SK-N-SH treated with all-trans-retinoic acid at 6 μM for 48 hours (cell line): ENCODE measurements around the gene FBLN2.

ENCODE experiments used
- ARNTL ChIP-seq: fragments of 450-650 bp; formaldehyde crosslinking; IDR thresholded peaks from 2 replicates; pipeline ENCODE4 v1.5.0; 2020; ENCODE audit warnings: low read depth, mild to moderate bottlenecking, moderate library complexity, borderline replicate concordance
- ISL1 ChIP-seq: fragments of 250-450 bp; sonication (Bioruptor Pico); IDR thresholded peaks from 2 replicates; pipeline ENCODE4 v2.1.2; 2022; ENCODE audit warnings: mild to moderate bottlenecking, moderate library complexity
- RARB ChIP-seq: fragments of 250-450 bp; sonication (Bioruptor Pico); IDR thresholded peaks from 2 replicates; pipeline ENCODE4 v1.8.0; 2021; ENCODE audit warnings: mild to moderate bottlenecking, moderate library complexity
- ZNF565 ChIP-seq: fragments of 450-650 bp; formaldehyde crosslinking; conservative IDR thresholded peaks from 2 replicates; pipeline ENCODE4 v1.5.0; 2020; ENCODE audit warnings: low read depth, mild to moderate bottlenecking, moderate library complexity
- TF ChIP-seq, protein P1 (sequence below): fragments of 250-450 bp; sonication (Bioruptor Pico); IDR thresholded peaks from 2 replicates; pipeline ENCODE4 v1.5.1; 2020; ENCODE audit warnings: low read depth, mild to moderate bottlenecking, moderate library complexity

DNA sequence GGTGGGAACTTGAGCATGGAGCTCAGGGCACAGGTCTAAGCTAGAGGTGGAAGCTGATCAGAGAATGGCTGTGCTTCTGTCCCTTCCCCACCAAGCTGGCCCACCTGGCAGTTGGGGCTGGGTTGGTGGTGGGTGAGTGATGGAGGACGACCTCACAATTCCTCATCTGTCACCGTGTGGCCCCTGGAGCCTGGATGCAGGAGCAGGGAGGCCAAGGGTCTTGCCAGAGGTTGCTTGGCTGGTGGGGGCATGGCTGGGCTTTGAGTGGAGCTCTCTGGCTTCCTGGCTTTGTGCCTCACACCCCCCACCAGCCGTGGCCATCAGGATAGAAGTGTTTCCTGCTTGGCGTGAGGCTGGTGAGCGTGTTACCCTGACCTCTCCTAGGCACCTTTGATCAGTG, 36.0 kb downstream of the FBLN2 start:
- TF ChIP-seq RARB (CRISPR knock-in tag), result no peak
- TF ChIP-seq ISL1 (CRISPR knock-in tag), result no peak
- no peak for TF ChIP-seq ZNF565
- TF ChIP-seq ARNTL (CRISPR knock-in tag), result no peak
- TF ChIP-seq, protein P1, sequence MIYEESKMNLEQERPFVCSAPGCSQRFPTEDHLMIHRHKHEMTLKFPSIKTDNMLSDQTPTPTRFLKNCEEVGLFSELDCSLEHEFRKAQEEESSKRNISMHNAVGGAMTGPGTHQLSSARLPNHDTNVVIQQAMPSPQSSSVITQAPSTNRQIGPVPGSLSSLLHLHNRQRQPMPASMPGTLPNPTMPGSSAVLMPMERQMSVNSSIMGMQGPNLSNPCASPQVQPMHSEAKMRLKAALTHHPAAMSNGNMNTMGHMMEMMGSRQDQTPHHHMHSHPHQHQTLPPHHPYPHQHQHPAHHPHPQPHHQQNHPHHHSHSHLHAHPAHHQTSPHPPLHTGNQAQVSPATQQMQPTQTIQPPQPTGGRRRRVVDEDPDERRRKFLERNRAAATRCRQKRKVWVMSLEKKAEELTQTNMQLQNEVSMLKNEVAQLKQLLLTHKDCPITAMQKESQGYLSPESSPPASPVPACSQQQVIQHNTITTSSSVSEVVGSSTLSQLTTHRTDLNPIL (CRISPR knock-in tag), result no peak
